K562 (cell line): ENCODE measurements around the gene BMPER. TPM values are rescaled to one million over a fixed set of nuclear protein-coding genes. Genes with fewer than 3 reads are reported as not detected.

Source experiments
- ATAC-seq: fragments of 200-7000 bp; cut with Tn5 transposase; 3 replicates; pipeline ENCODE4 v1.9.1; 2020; ENCODE audit warnings: moderate library complexity
- BruUV-seq: library from RNA; stranded (reverse); fragments of 400-500 nt; replicated peaks from 2 replicates; lab custom pipeline; 2021; lab: Mats Ljungman, UMichigan
- CTCF ChIA-PET: fragments of 300-600 bp; formaldehyde crosslinking; extraction: SDS; loops from one replicate; lab custom pipeline; 2021; ENCODE audit warnings: low intra/inter-chr PET ratio; lab: Yijun Ruan, JAX
- POLR2A ChIA-PET: fragments of 300-600, 350-650 bp; sonication (Branson Sonifier 250); formaldehyde crosslinking; extraction: SDS; loops from one replicate; lab custom pipeline; 2021; ENCODE audit warnings: antibody characterized with exemption, inconsistent platforms; lab: Yijun Ruan, JAX
- DNase-seq, 4 experiments: peaks; one replicate each; pipeline versions ENCODE4 v3.0.0 to v3.0.0-alpha.2; 2011 to 2018; ENCODE audit warnings: low spot score in 3 of 4, mixed read lengths in 3 of 4; ENCODE audit errors: extremely low read depth in 1 of 4
- FAIRE-seq: peaks from 2 replicates; lab custom pipeline; 2011; peaks lifted over from hg19 to GRCh38; lab: Jason Lieb, UNC
- H2AFZ ChIP-seq: 2 replicates; pipeline ENCODE4 v1.6.0; 2011; ENCODE audit warnings: low read depth, low read length, control low read depth, inconsistent platforms
- H3K27ac ChIP-seq: fragments of 200-600 bp; 3 replicates; pipeline ENCODE4 v1.8.0; 2011; ENCODE audit warnings: low read depth, mild to moderate bottlenecking, control low read depth, inconsistent platforms, low read length, moderate library complexity, mixed read lengths; ENCODE audit errors: extremely low read depth
- H3K27me3 ChIP-seq, 2 experiments: fragments of 300-600 bp in 1 of 2; 2 replicates in 1 of 2; 3 replicates in 1 of 2; pipeline versions ENCODE4 v1.6.0 to v1.8.0; 2011; ENCODE audit warnings: inconsistent platforms in 2 of 2, low read length in 2 of 2, mild to moderate bottlenecking in 1 of 2, mixed read lengths in 1 of 2, moderate library complexity in 1 of 2; ENCODE audit not compliant: control insufficient read depth in 2 of 2, insufficient read depth in 2 of 2
- H3K36me3 ChIP-seq: fragments of 300-600 bp; 3 replicates; pipeline ENCODE4 v1.8.0; 2011; ENCODE audit warnings: mild to moderate bottlenecking, low read length, inconsistent platforms; ENCODE audit not compliant: control insufficient read depth, insufficient read depth
- H3K4me1 ChIP-seq, 2 experiments: fragments of 200-600 bp in 1 of 2; replicated peaks in 1 of 2; 2 replicates in 1 of 2; 3 replicates in 1 of 2; pipeline versions ENCODE4 v1.5.1 to v1.8.0; 2011; ENCODE audit warnings: inconsistent platforms in 2 of 2, low read length in 2 of 2, mild to moderate bottlenecking in 1 of 2, mixed read lengths in 1 of 2, moderate library complexity in 1 of 2; ENCODE audit not compliant: control insufficient read depth in 2 of 2, insufficient read depth in 2 of 2
- H3K4me2 ChIP-seq: 2 replicates; pipeline ENCODE4 v1.6.1; 2011; ENCODE audit warnings: low read length, control low read depth, inconsistent platforms, mixed read lengths; ENCODE audit not compliant: insufficient read depth
- H3K4me3 ChIP-seq: fragments of 200-600 bp; sonication (generic), shearing (Covaris generic); 2 replicates; pipeline ENCODE4 v1.5.1; 2016; ENCODE audit warnings: control low read depth, inconsistent platforms
- H3K79me2 ChIP-seq: fragments of 200-600 bp; 3 replicates; pipeline ENCODE4 v1.8.0; 2011; ENCODE audit warnings: low read length, inconsistent platforms; ENCODE audit not compliant: control insufficient read depth, insufficient read depth
- H3K9ac ChIP-seq, 2 experiments: 2 replicates each; pipeline versions ENCODE4 v1.6.0 to v1.6.1; 2011; ENCODE audit warnings: low read depth in 2 of 2, low read length in 2 of 2, control low read depth in 1 of 2, inconsistent platforms in 1 of 2, mild to moderate bottlenecking in 1 of 2, mixed read lengths in 1 of 2; ENCODE audit not compliant: insufficient read depth in 1 of 2
- H3K9me1 ChIP-seq: one replicate; pipeline ENCODE4 v1.6.0; 2011; ENCODE audit warnings: inconsistent platforms, mild to moderate bottlenecking, low read length, moderate library complexity; ENCODE audit not compliant: control insufficient read depth, insufficient read depth
- H3K9me3 ChIP-seq: replicated peaks from 2 replicates; pipeline ENCODE4 v1.5.1; 2011; ENCODE audit warnings: low read depth, low read length, inconsistent platforms; ENCODE audit not compliant: control insufficient read depth, insufficient read depth
- H4K20me1 ChIP-seq: replicated peaks from 2 replicates; pipeline ENCODE4 v1.6.1; 2011; ENCODE audit warnings: low read length, inconsistent platforms, mixed read lengths; ENCODE audit not compliant: control insufficient read depth, insufficient read depth
- MAX ChIP-seq: sonication (generic); formaldehyde crosslinking; IDR thresholded peaks from 2 replicates; pipeline ENCODE4 v1.9.0; 2022; ENCODE audit warnings: mild to moderate bottlenecking, missing genetic modification reagents
- PRMT5 ChIP-seq: sonication (generic); formaldehyde crosslinking; IDR thresholded peaks from 2 replicates; pipeline ENCODE4 v1.5.0; 2020; ENCODE audit warnings: missing genetic modification reagents
- PYGO2 ChIP-seq: fragments of 450-650 bp; IDR thresholded peaks from 2 replicates; pipeline ENCODE4 v1.6.1; 2016; ENCODE audit warnings: mild to moderate bottlenecking, missing genetic modification characterization, moderate library complexity, missing compliant biosample characterization
- TAL1 ChIP-seq: fragments of 450-650 bp; IDR thresholded peaks from 2 replicates; pipeline ENCODE4 v1.6.1; 2016; ENCODE audit warnings: mild to moderate bottlenecking
- WGBS: fragments of 100-300 bp; shearing (Covaris generic); methylation state at CpG from one replicate; pipeline ENCODE4 v1.1.6; 2016; ENCODE audit warnings: low coverage, mixed read lengths; ENCODE audit not compliant: insufficient coverage; ENCODE audit errors: missing lambda C conversion rate; 5-methylcytosine and 5-hydroxymethylcytosine counted together
- in situ Hi-C: fragments of 300-500 bp; cut with MboI; formaldehyde crosslinking; loops from 4 replicates; pipeline ENCODE4 v1.15.0; 2018; ENCODE audit warnings: inconsistent platforms, mixed read lengths
- intact Hi-C: fragments of 100-400 bp; cut with micrococcal nuclease; formaldehyde crosslinking; loops from 2 replicates; pipeline ENCODE4 v1.14.2; 2022
- polyA plus RNA-seq, 8 experiments: library from polyadenylated mRNA; depleted of rRNA in 4 of 8; stranded (reverse) in 5 of 8; unstranded in 3 of 8; fragments of >200 nt; fragmentation: Nextera tagmentation in 2 of 8; fragmentation: Illumina TruSeq in 1 of 8; extraction: Ambion mirVana in 2 of 8; extraction: Trizol in 1 of 8; gene quantifications; 2 replicates each; pipeline versions ENCODE4 v1.2.1 to v1.2.3, GENCODE V29; 2011 to 2014; ENCODE audit warnings: inconsistent platforms in 1 of 8, missing spikeins in 1 of 8
- total RNA-seq, 7 experiments: library from RNA; depleted of rRNA in 6 of 7; stranded (reverse); fragments of >200 nt in 6 of 7; fragmentation: Illumina TruSeq in 2 of 7; extraction: Trizol in 2 of 7; gene quantifications; 2 replicates each; pipeline versions ENCODE4 v1.2.1 to v1.2.3, GENCODE V29; 2011 to 2021; ENCODE audit warnings: low replicate concordance in 1 of 7

Gene BMPER
- total and polyA plus RNA-seq, 9 of the 15 experiments (the other 6 are each of a cell fraction or from before 2014, with no cell fraction given), result not detected

- no peaks in the 10 kb centered on the region for H3K9me1 ChIP-seq
- intact Hi-C loops, result no loop called here
- no peak for TF ChIP-seq MAX (CRISPR knock-in tag)
- no peak for TF ChIP-seq PRMT5 (CRISPR knock-in tag)
- no peak overlapping the region for H3K9ac ChIP-seq
- 3% methylated on average over 7 of the region's 7 CpGs for WGBS
- H4K20me1 ChIP-seq, result no peaks in the 10 kb centered on the region
- H3K79me2 ChIP-seq, result no peaks in the 10 kb centered on the region
- H3K36me3 ChIP-seq, result no peaks in the 10 kb centered on the region
- no peak overlapping the region for H2AFZ ChIP-seq
- ChIA-PET POLR2A (no interaction called here), CTCF (no interaction called here)
- in situ Hi-C loops, result no loop called here
- no peak for FAIRE-seq
- H3K4me2 ChIP-seq, result no peak overlapping the region
- no peaks in the 10 kb centered on the region for H3K27me3 ChIP-seq
- no TSS peak for BruUV-seq
- DNase-seq, result no peak
- no peak for ATAC-seq
- H3K4me1 ChIP-seq, result no peaks in the 10 kb centered on the region
- no peak overlapping the region for H3K4me3 ChIP-seq
- H3K27ac ChIP-seq, result no peak overlapping the region
- no peaks in the 10 kb centered on the region for H3K9me3 ChIP-seq
These were observed 139.5 kb downstream of the BMPER start for GRCh38 chr7:34044734-34045353.

- no peak for TF ChIP-seq TAL1
- TF ChIP-seq PYGO2, result no peak
- Histone ChIP-seq H3K4me2 (no peak overlapping the region), H3K9me1 (no peaks in the 10 kb centered on the region), H3K27me3 (no peaks in the 10 kb centered on the region), H3K9me3 (no peaks in the 10 kb centered on the region; the same call in 1 of the 2 replicates), H3K4me1 (no peaks in the 10 kb centered on the region), H2AFZ (no peak overlapping the region), H3K27ac (no peak overlapping the region), H3K9ac (no peak overlapping the region), H4K20me1 (no peaks in the 10 kb centered on the region), H3K4me3 (no peak overlapping the region), H3K79me2 (no peaks in the 10 kb centered on the region), H3K36me3 (no peaks in the 10 kb centered on the region)
- intact Hi-C loops (no loop called here), in situ Hi-C loops (no loop called here)
- ChIA-PET POLR2A (no interaction called here), CTCF (no interaction called here)
- DNase-seq (no peak), ATAC-seq (no peak), FAIRE-seq (no peak)
- BruUV-seq, result no TSS peak
- 0% methylated on average over 1 of the region's 1 CpG for WGBS
These were observed 143.1 kb downstream of the BMPER start for GRCh38 chr7:34048445-34048844.
